Measurements from ENCODE around the gene TLX1.

DNA sequence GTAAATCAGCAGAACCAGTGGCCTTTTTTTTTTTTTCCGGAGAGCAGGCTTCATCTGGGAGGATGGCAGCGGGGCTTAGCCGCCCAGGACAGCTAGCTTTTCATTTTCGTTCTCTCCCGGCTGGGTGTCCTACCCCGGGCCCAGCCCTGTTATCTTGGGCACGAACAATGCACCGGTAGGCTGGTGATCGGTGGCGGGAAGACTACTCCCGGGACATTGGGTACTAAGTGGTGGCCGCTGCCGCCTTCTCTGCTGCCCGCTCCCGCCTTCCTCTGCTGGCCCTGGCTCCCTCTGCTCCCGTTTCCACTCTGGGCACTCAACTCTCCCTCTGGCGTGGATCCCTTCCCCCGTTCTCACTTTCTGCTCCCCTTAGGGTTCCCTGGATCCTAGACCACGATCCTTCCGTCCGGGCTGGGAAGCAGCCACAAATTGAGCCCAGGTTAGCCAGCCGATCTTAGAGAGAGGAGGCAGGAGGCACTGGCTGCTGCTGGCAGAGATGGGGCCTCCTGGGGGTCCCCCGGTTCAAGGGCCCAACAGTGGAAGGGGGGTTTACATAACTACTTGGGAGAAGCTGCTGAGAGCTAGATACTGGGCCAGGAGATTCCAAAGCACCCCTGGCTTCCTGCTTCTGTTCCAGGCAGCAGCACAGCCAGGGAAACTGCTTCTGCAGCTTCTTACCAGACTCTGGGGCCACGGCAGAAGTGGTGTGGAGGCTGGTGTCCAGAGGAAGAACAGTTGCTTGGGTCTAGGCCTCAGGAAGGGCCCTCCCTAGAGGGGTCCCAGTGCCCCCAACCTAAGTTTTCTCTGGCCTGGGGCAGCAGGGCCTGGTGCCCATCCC, 1.8 kb downstream of the TLX1 start:
- TF ChIP-seq, protein P1, sequence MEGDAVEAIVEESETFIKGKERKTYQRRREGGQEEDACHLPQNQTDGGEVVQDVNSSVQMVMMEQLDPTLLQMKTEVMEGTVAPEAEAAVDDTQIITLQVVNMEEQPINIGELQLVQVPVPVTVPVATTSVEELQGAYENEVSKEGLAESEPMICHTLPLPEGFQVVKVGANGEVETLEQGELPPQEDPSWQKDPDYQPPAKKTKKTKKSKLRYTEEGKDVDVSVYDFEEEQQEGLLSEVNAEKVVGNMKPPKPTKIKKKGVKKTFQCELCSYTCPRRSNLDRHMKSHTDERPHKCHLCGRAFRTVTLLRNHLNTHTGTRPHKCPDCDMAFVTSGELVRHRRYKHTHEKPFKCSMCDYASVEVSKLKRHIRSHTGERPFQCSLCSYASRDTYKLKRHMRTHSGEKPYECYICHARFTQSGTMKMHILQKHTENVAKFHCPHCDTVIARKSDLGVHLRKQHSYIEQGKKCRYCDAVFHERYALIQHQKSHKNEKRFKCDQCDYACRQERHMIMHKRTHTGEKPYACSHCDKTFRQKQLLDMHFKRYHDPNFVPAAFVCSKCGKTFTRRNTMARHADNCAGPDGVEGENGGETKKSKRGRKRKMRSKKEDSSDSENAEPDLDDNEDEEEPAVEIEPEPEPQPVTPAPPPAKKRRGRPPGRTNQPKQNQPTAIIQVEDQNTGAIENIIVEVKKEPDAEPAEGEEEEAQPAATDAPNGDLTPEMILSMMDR (IDR thresholded peaks at IDR 0.05; ENCODE audit: low read depth, low read length), result no peak
- no peak for TF ChIP-seq POLR2A (IDR thresholded peaks at IDR 0.05; ENCODE audit: extremely low read depth, insufficient read length)
- TF ChIP-seq, protein P2, sequence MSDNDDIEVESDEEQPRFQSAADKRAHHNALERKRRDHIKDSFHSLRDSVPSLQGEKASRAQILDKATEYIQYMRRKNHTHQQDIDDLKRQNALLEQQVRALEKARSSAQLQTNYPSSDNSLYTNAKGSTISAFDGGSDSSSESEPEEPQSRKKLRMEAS (IDR thresholded peaks at IDR 0.05; ENCODE audit: low read depth, low read length), result no peak

Measured in NB4 (cell line).